Right atrium auricular region (tissue), 2 donors: ENCODE results near the gene ARHGEF7. TPM values are rescaled to one million over a fixed set of nuclear protein-coding genes. Genes with fewer than 3 reads are reported as not detected.

Experiments used
- DNase-seq: peaks from one replicate; pipeline ENCODE4 v3.0.0-alpha.2; 2019; ENCODE audit warnings: low spot score
- H3K27ac ChIP-seq, 2 donors: fragments of 200-600 bp; sonication (generic); 1 replicate in 1 of 2; 2 replicates in 1 of 2; pipeline ENCODE4 v1.5.1; 2016 to 2019
- H3K27me3 ChIP-seq, 2 donors: fragments of 200-600 bp; sonication (generic); one replicate each; pipeline versions ENCODE4 v1.5.1 to v1.6.0; 2017 to 2019
- H3K36me3 ChIP-seq: fragments of 200-600 bp; sonication (generic); one replicate; pipeline ENCODE4 v1.5.1; 2016
- H3K4me1 ChIP-seq, 2 donors: fragments of 200-600 bp; sonication (generic); one replicate each; pipeline versions ENCODE4 v1.5.1 to v1.6.0; 2017 to 2019
- H3K4me3 ChIP-seq, 2 donors: fragments of 200-600 bp; sonication (generic); 1 replicate in 1 of 2; 2 replicates in 1 of 2; pipeline ENCODE4 v1.5.1; 2017 to 2019; ENCODE audit warnings: mild to moderate bottlenecking in 1 of 2, moderate library complexity in 1 of 2
- H3K9me3 ChIP-seq, 2 donors: fragments of 200-600 bp; sonication (generic); one replicate each; pipeline ENCODE4 v1.5.1; 2019
- total RNA-seq, 2 donors: library from RNA; depleted of rRNA; stranded (reverse); fragments of >200 nt; gene quantifications; one replicate each; pipeline ENCODE4 v1.1.0, GENCODE V29; 2016
- TF ChIP-seq, protein P1 (sequence below), 2 donors: fragments of 200-600 bp; sonication (generic); IDR thresholded peaks; one replicate each; pipeline ENCODE4 v1.5.1; 2019; ENCODE audit warnings: antibody characterized with exemption in 2 of 2

The ARHGEF7 gene
- total RNA-seq, 2 donors from 2014 or later = 27.8 to 36.9 TPM

DNA sequence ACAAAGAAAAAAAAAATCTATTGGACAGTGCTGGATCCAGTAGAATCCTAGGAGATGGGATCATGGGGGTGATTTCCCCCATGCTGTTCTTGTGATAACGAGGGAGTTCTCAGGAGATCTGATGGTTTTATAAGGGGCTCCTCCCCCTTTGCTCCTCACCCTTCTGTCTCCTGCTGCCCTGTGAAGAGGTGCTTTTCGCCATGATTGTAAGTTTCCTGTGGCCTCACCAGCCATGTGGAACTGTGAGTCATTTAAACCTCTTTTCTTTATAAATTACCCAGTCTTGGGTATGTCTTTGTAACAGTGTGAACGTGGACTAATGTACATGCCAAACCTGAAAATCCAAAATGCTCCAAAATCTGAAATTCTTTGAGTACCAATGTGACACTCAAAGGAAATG lies 45.5 kb downstream of the ARHGEF7 start:
- no peak for DNase-seq
- no peaks in the 10 kb centered on the region for H3K27me3 ChIP-seq
- H3K9me3 ChIP-seq = no peaks in the 10 kb centered on the region
- H3K4me3 ChIP-seq = no peak overlapping the region
- H3K36me3 ChIP-seq = peaks cover 3% of the 10 kb centered on the region
- peaks cover 0 to 21% of the 10 kb centered on the region in 2 donors for H3K4me1 ChIP-seq
- no peak overlapping the region for H3K27ac ChIP-seq
- TF ChIP-seq, protein P1, sequence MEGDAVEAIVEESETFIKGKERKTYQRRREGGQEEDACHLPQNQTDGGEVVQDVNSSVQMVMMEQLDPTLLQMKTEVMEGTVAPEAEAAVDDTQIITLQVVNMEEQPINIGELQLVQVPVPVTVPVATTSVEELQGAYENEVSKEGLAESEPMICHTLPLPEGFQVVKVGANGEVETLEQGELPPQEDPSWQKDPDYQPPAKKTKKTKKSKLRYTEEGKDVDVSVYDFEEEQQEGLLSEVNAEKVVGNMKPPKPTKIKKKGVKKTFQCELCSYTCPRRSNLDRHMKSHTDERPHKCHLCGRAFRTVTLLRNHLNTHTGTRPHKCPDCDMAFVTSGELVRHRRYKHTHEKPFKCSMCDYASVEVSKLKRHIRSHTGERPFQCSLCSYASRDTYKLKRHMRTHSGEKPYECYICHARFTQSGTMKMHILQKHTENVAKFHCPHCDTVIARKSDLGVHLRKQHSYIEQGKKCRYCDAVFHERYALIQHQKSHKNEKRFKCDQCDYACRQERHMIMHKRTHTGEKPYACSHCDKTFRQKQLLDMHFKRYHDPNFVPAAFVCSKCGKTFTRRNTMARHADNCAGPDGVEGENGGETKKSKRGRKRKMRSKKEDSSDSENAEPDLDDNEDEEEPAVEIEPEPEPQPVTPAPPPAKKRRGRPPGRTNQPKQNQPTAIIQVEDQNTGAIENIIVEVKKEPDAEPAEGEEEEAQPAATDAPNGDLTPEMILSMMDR (IDR thresholded peaks at IDR 0.05) = no peak

DNA sequence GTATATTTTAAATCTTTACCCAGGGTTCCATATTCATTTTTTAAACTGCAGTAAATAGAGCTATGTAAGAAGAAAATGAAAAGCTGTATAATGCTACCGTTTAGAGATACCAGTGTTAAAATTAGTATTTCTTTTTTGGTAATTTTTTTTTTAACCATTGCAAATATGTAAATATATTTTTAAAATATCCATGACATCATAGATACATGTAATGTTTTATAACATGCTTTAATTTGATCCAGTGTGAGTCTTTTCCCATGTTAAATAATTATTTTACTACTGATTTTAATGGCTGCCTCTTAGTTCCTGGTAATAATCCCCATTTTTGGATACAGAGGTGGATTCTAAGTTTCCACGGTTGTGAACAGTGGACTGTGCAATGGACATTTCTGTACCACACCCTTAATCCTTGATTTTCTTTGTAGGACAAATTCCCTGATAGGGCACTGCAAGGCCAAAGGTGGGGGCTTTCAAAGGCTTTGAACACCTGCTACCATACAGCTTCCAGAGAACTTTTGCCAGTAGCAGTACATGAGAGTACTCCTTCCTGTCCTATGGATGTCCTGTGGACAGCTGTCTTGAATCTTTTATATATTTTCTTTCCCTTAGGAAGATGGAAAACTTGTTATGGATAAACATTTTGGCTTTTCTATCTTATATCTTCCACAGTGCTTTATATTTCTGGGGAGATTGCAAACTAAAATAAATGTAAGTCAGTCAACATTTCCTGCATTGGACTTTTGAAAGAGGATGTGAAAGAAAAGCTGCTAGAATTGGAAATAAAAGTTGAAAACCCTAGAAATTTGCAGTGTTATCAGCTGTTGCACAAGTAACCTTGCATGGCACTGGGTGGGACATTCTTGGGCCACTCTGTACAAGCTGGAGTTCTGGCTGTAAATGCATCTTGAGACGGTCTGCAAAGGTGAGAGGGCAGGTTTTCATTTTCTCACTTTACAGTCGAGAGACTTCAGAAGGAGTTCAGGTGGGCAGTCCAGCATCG lies 46.8 kb downstream of the ARHGEF7 start:
- H3K4me1 ChIP-seq = peaks cover 0 to 27% of the 10 kb centered on the region in 2 donors

DNA sequence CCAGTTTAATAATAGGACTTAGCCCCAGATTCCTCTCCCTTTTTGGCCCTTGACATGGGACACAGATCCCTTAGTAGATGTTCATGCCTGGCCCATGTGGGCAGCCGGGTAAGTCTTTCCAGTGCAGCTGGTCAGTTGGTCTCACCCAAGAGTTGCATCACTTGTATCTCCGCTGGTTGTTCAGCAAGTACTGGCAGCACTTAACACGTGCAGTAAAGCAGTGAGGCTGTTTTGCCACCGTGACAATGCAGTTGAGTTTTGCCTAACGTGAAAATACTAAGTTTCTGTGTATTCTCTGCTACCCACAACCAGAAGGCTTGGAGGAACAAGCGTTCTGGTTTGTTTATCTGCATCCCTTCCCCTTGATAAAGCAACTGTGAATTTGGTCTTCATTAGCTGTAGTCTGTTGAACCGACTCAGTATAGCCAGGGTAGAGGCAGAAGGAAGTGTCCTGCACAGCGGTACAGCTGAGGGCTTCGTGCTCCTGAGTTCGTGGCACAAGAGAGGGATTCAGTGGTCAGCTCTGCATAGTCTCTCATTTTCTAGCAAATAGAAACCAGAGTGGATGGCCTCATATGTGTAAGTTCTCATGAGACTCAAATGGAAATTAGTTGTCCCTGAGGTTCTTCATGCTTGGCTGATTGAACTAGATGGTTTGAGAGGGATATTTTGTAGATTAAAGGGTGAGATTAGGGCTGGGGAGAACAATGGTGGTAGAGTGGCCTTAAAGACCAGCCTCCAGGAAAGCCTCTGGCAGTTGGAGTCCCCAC lies 50.3 kb downstream of the ARHGEF7 start:
- peaks cover 0 to 23% of the 10 kb centered on the region in 2 donors for H3K4me1 ChIP-seq
- TF ChIP-seq, protein P1 (IDR thresholded peaks at IDR 0.05) = no peak
- H3K36me3 ChIP-seq = peaks cover 2% of the 10 kb centered on the region
- no peak overlapping the region for H3K27ac ChIP-seq
- no peaks in the 10 kb centered on the region for H3K9me3 ChIP-seq
- H3K4me3 ChIP-seq = no peak overlapping the region
- H3K27me3 ChIP-seq = no peaks in the 10 kb centered on the region
- DNase-seq = no peak

More for the DNA sequence above, 46.8 kb downstream of the ARHGEF7 start:
- H3K9me3 ChIP-seq = no peaks in the 10 kb centered on the region
- H3K36me3 ChIP-seq = peaks cover 3% of the 10 kb centered on the region
- no peak overlapping the region for H3K27ac ChIP-seq
- TF ChIP-seq, protein P1 (IDR thresholded peaks at IDR 0.05) = no peak
- DNase-seq = no peak
- no peak overlapping the region for H3K4me3 ChIP-seq
- no peaks in the 10 kb centered on the region for H3K27me3 ChIP-seq

DNA sequence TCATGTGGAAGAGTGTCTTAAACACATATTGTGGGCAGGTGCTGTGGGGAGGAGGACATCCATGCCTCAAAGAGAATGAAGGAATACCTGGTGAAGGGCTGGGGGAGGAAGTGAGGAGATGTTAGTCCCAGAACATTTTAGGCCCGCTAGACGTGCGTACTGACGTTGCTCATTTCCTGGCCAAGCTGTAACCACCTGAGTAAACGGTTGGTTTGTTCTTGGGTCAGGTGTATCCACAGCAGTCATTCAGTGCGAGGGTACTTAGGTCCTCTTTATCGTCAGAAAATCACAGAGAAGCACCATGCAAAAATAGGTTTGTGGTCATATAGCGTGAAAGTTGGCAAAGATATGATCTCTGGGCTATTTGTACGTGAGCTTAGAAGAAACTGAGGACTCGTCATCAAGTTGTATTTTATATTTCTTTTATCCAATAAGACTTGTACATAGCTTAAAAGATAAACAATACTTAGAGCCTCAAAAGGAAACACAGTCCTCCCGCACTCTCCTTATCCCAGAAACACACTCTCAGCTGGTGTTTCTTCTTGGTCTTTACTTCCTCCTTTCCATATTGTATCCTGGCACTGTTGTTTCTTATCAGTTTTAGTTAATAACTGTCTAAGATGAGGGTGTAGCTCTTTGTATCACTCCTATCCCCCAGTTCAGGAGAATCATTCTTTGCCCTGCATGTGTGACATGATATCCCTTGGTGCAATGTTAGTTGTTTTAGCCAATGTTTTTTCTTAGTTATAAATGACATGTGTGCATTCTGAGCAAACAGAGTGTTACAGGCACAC lies 52.0 kb downstream of the ARHGEF7 start:
- no peak overlapping the region for H3K4me3 ChIP-seq
- H3K27ac ChIP-seq = no peak overlapping the region
- H3K36me3 ChIP-seq = no peaks in the 10 kb centered on the region
- no peak for DNase-seq
- TF ChIP-seq, protein P1 (IDR thresholded peaks at IDR 0.05) = no peak
- no peaks in the 10 kb centered on the region for H3K9me3 ChIP-seq
- peaks cover 0 to 23% of the 10 kb centered on the region in 2 donors for H3K4me1 ChIP-seq
- H3K27me3 ChIP-seq = no peaks in the 10 kb centered on the region

DNA sequence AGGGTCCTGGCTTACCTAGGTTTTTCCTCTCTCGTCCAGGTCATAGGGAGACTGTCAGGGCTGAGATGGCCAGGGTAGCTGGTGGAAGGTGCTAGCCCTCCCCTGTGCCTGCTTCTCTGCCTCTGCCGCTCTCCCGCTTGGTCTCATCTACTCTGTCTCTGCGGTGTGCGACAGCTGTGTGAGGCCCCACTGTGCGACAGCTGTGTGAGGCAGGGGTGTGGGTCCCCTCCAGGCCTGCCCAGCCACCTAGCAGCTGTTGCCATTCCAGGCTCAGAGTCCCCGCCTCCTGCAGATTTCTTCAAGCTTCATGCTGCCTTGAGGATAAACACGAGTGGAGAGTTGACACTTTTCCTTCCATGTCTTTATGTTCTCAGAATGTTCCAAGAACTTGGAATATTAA lies 53.0 kb downstream of the ARHGEF7 start:
- no peak overlapping the region for H3K4me3 ChIP-seq
- no peaks in the 10 kb centered on the region for H3K9me3 ChIP-seq
- H3K4me1 ChIP-seq = peaks cover 0 to 23% of the 10 kb centered on the region in 2 donors
- H3K36me3 ChIP-seq = no peaks in the 10 kb centered on the region
- no peaks in the 10 kb centered on the region for H3K27me3 ChIP-seq
- TF ChIP-seq, protein P1 (IDR thresholded peaks at IDR 0.05) = no peak
- no peak for DNase-seq
- no peak overlapping the region for H3K27ac ChIP-seq
